Liver (tissue), 9 donors: Measurements from ENCODE around the gene TCERG1L. TPM values are rescaled to one million over a fixed set of nuclear protein-coding genes. Genes with fewer than 3 reads are reported as not detected.

Experiments used
- DNase-seq: peaks from one replicate; pipeline ENCODE4 v3.0.0-alpha.2; 2017; ENCODE audit warnings: low spot score
- H3K27ac ChIP-seq, 2 donors: one replicate each; pipeline ENCODE4 v1.7.0; 2013; ENCODE audit warnings: inconsistent platforms in 2 of 2, low read length in 2 of 2, control low read depth in 1 of 2, low read depth in 1 of 2, mild to moderate bottlenecking in 1 of 2
- H3K27me3 ChIP-seq, 4 donors: one replicate each; pipeline versions ENCODE4 v1.6.1 to v1.7.0; 2013; ENCODE audit warnings: low read length in 3 of 4, inconsistent platforms in 1 of 4, mild to moderate bottlenecking in 1 of 4, moderate library complexity in 1 of 4; ENCODE audit not compliant: control insufficient read depth in 4 of 4, insufficient read depth in 4 of 4
- H3K36me3 ChIP-seq, 4 donors: one replicate each; pipeline versions ENCODE4 v1.6.1 to v1.7.0; 2013; ENCODE audit warnings: low read length in 3 of 4, mild to moderate bottlenecking in 3 of 4, low read depth in 1 of 4, moderate library complexity in 1 of 4; ENCODE audit not compliant: control insufficient read depth in 4 of 4, insufficient read depth in 3 of 4
- H3K4me1 ChIP-seq, 4 donors: one replicate each; pipeline versions ENCODE4 v1.6.1 to v1.7.0; 2013; ENCODE audit warnings: low read length in 3 of 4, mild to moderate bottlenecking in 3 of 4, moderate library complexity in 1 of 4; ENCODE audit not compliant: control insufficient read depth in 4 of 4, insufficient read depth in 4 of 4
- H3K4me3 ChIP-seq, 3 donors: one replicate each; pipeline versions ENCODE4 v1.6.1 to v1.7.0; 2013; ENCODE audit warnings: low read length in 3 of 3, control low read depth in 1 of 3, low read depth in 1 of 3, mild to moderate bottlenecking in 1 of 3
- H3K9ac ChIP-seq, 2 donors: one replicate each; pipeline ENCODE4 v1.7.0; 2013; ENCODE audit warnings: low read length in 2 of 2, mild to moderate bottlenecking in 2 of 2, moderate library complexity in 2 of 2, control low read depth in 1 of 2, low read depth in 1 of 2
- H3K9me3 ChIP-seq, 4 donors: one replicate each; pipeline versions ENCODE4 v1.6.1 to v1.7.0; 2013; ENCODE audit warnings: low read length in 3 of 4; ENCODE audit not compliant: control insufficient read depth in 4 of 4
- CTCF ChIP-seq: fragments of 150-350 bp; IDR thresholded peaks from 2 replicates; pipeline ENCODE4 v1.5.1; 2017; ENCODE audit warnings: improper control_type of control experiment, low read depth, low read length; ENCODE audit not compliant: missing input control
- EGR1 ChIP-seq, 2 donors: IDR thresholded peaks; 2 replicates each; pipeline ENCODE4 v1.6.1; 2016 to 2018; ENCODE audit warnings: antibody characterized with exemption in 2 of 2, low read depth in 2 of 2
- FOXA1 ChIP-seq: IDR thresholded peaks from 2 replicates; pipeline ENCODE4 v1.6.1; 2016; ENCODE audit warnings: antibody characterized with exemption
- GABPA ChIP-seq, 2 donors: IDR thresholded peaks in 1 of 2; conservative IDR thresholded peaks in 1 of 2; 2 replicates each; pipeline ENCODE4 v1.6.1; 2016; ENCODE audit warnings: antibody characterized with exemption in 2 of 2, mild to moderate bottlenecking in 1 of 2, moderate library complexity in 1 of 2
- HNF4A ChIP-seq, 2 donors: conservative IDR thresholded peaks; 2 replicates each; pipeline ENCODE4 v1.6.1; 2016; ENCODE audit warnings: antibody characterized with exemption in 2 of 2, mild to moderate bottlenecking in 2 of 2
- HNF4G ChIP-seq: IDR thresholded peaks from 2 replicates; pipeline ENCODE4 v1.6.1; 2016; ENCODE audit warnings: antibody characterized with exemption
- JUND ChIP-seq, 2 donors: IDR thresholded peaks; 2 replicates each; pipeline ENCODE4 v1.6.1; 2016; ENCODE audit warnings: antibody characterized with exemption in 2 of 2
- NR2F2 ChIP-seq: IDR thresholded peaks from 2 replicates; pipeline ENCODE4 v1.6.1; 2016; ENCODE audit warnings: antibody characterized with exemption
- RAD21 ChIP-seq, 2 donors: IDR thresholded peaks; 2 replicates each; pipeline ENCODE4 v1.6.1; 2016; ENCODE audit warnings: antibody characterized with exemption in 2 of 2, mild to moderate bottlenecking in 2 of 2
- RXRA ChIP-seq, 2 donors: IDR thresholded peaks; 2 replicates each; pipeline ENCODE4 v1.6.1; 2017 to 2018; ENCODE audit warnings: antibody characterized with exemption in 2 of 2, mild to moderate bottlenecking in 1 of 2
- SP1 ChIP-seq: IDR thresholded peaks from 2 replicates; pipeline ENCODE4 v1.6.1; 2018; ENCODE audit warnings: antibody characterized with exemption, mild to moderate bottlenecking
- TAF1 ChIP-seq: conservative IDR thresholded peaks from 2 replicates; pipeline ENCODE4 v1.6.1; 2016; ENCODE audit warnings: antibody characterized with exemption, mild to moderate bottlenecking
- YY1 ChIP-seq: IDR thresholded peaks from 2 replicates; pipeline ENCODE4 v1.6.1; 2016; ENCODE audit warnings: antibody characterized with exemption, mild to moderate bottlenecking
- ZBTB33 ChIP-seq: IDR thresholded peaks from 2 replicates; pipeline ENCODE4 v1.6.1; 2016; ENCODE audit warnings: antibody characterized with exemption
- WGBS: extraction: QIAGEN DNeasy Blood & Tissue Kit; methylation state at CpG from one replicate; pipeline ENCODE4 v1.1.7; 2013; 5-methylcytosine and 5-hydroxymethylcytosine counted together
- polyA plus RNA-seq, 2 donors: library from polyadenylated mRNA; stranded (reverse) in 1 of 2; unstranded in 1 of 2; fragments of 200-250 nt in 1 of 2; fragments of >200 nt in 1 of 2; fragmentation: Nextera tagmentation in 1 of 2; extraction: Ambion mirVana in 1 of 2; gene quantifications; one replicate each; pipeline versions ENCODE4 v1.2.1 to v1.2.3, GENCODE V29; 2013 to 2015
- total RNA-seq, 2 donors: library from RNA; depleted of rRNA; stranded (reverse); fragments of >200 nt; gene quantifications; one replicate each; pipeline ENCODE4 v1.2.3, GENCODE V29; 2014
- TF ChIP-seq, protein P1 (sequence below): IDR thresholded peaks from 2 replicates; pipeline ENCODE4 v1.6.1; 2016; ENCODE audit warnings: antibody characterized with exemption
- donor health status: healthy.
- donor health status: healthy.
- donor health status: healthy.
- donor health status: healthy.
- donor health status: healthy.

Gene TCERG1L
- total and polyA plus RNA-seq, 4 donors: not detected

GRCh38 chr10:131231323-131231964, 80.1 kb downstream of the TCERG1L start:
- no peak for TF ChIP-seq GABPA (IDR thresholded peaks at IDR 0.05 in 1 of 2, conservative IDR thresholded peaks at IDR 0.05 in 1 of 2)
- TF ChIP-seq EGR1 (IDR thresholded peaks at IDR 0.05; ENCODE audit: low read depth in 2 of 2): no peak
- no peak for TF ChIP-seq TAF1
- TF ChIP-seq SP1: no peak
- no peak for TF ChIP-seq FOXA1
- TF ChIP-seq RXRA (IDR thresholded peaks at IDR 0.05): no peak
- TF ChIP-seq CTCF: no peak
- no peak for TF ChIP-seq JUND (IDR thresholded peaks at IDR 0.05)
- H3K9ac ChIP-seq: no peak overlapping the region
- no peaks in the 10 kb centered on the region for H3K27me3 ChIP-seq
- H3K4me1 ChIP-seq: no peaks in the 10 kb centered on the region
- H3K4me3 ChIP-seq: no peak overlapping the region
- no peaks in the 10 kb centered on the region for H3K36me3 ChIP-seq
- no peak for DNase-seq
- 64% methylated on average over 19 of the region's 19 CpGs for WGBS
- no peak overlapping the region for H3K27ac ChIP-seq
- H3K9me3 ChIP-seq: peaks cover 0 to 5% (median 2%) of the 10 kb centered on the region in 4 donors

- Histone ChIP-seq H3K27ac (no peak overlapping the region), H3K4me3 (no peak overlapping the region), H3K9me3 (peaks cover 0 to 5% (median 2%) of the 10 kb centered on the region in 4 donors), H3K4me1 (no peaks in the 10 kb centered on the region), H3K9ac (no peak overlapping the region), H3K36me3 (no peaks in the 10 kb centered on the region), H3K27me3 (no peaks in the 10 kb centered on the region)
- no peak for TF ChIP-seq CTCF
- TF ChIP-seq RXRA (IDR thresholded peaks at IDR 0.05): no peak
- no peak for TF ChIP-seq HNF4G
- TF ChIP-seq FOXA1: no peak
- TF ChIP-seq RAD21 (IDR thresholded peaks at IDR 0.05): no peak
- TF ChIP-seq GABPA (IDR thresholded peaks at IDR 0.05 in 1 of 2, conservative IDR thresholded peaks at IDR 0.05 in 1 of 2): no peak
- TF ChIP-seq HNF4A (conservative IDR thresholded peaks at IDR 0.05): no peak
- no peak for TF ChIP-seq ZBTB33
- TF ChIP-seq, protein P1, sequence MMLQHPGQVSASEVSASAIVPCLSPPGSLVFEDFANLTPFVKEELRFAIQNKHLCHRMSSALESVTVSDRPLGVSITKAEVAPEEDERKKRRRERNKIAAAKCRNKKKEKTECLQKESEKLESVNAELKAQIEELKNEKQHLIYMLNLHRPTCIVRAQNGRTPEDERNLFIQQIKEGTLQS: no peak
- TF ChIP-seq EGR1 (IDR thresholded peaks at IDR 0.05; ENCODE audit: low read depth in 2 of 2): no peak
- no peak for TF ChIP-seq SP1
- TF ChIP-seq NR2F2: no peak
- TF ChIP-seq JUND (IDR thresholded peaks at IDR 0.05): no peak
- TF ChIP-seq YY1: no peak
- no peak for DNase-seq
- 84% methylated on average over 15 of the region's 15 CpGs for WGBS
Measured at GRCh38 chr10:131230641-131231322, 80.7 kb downstream of the TCERG1L start.
